Measurements from ENCODE around the gene FCF1.

FCF1 gene

GRCh38 chr14:74712499-74713394 is at the start of gene FCF1, which contains the start of gene AREL1:
FCF1 (plus strand) TSS chr14:74713144; CDS start chr14:74713198, 54 bp downstream.
AREL1 (minus strand) TSS chr14:74713080; CDS start chr14:74685615, 27,465 bp downstream.
- peak; percentile 77 for DNase-seq (ENCODE audit: low read depth)

GRCh38 chr14:74663884-74664283 is 49.1 kb upstream of the FCF1 start:
- no peak for DNase-seq (ENCODE audit: low read depth)

- DNase-seq (ENCODE audit: low read depth) = no peak
These were observed 48.2 kb upstream of the FCF1 start for GRCh38 chr14:74664717-74665116.

- no peak for DNase-seq (ENCODE audit: low read depth)
These were observed 45.2 kb upstream of the FCF1 start for GRCh38 chr14:74667758-74668157.

- DNase-seq (ENCODE audit: low read depth) = no peak
These were observed 43.7 kb upstream of the FCF1 start for GRCh38 chr14:74669256-74669655.

GRCh38 chr14:74669846-74670245 is 43.1 kb upstream of the FCF1 start:
- DNase-seq (ENCODE audit: low read depth) = no peak

GRCh38 chr14:74670726-74671411 is 42.1 kb upstream of the FCF1 start:
- DNase-seq (ENCODE audit: low read depth) = no peak

GRCh38 chr14:74671789-74672188 is 41.2 kb upstream of the FCF1 start:
- DNase-seq (ENCODE audit: low read depth) = no peak

GRCh38 chr14:74673768-74674167 is 39.2 kb upstream of the FCF1 start:
- no peak for DNase-seq (ENCODE audit: low read depth)

- DNase-seq (ENCODE audit: low read depth) = no peak
These were observed 37.7 kb upstream of the FCF1 start for GRCh38 chr14:74675219-74675618.

- no peak for DNase-seq (ENCODE audit: low read depth)
These were observed 30.6 kb upstream of the FCF1 start for GRCh38 chr14:74682169-74682952.

GRCh38 chr14:74683406-74683805 is 29.5 kb upstream of the FCF1 start:
- no peak for DNase-seq (ENCODE audit: low read depth)

- DNase-seq (ENCODE audit: low read depth) = no peak
These were observed 28.5 kb upstream of the FCF1 start for GRCh38 chr14:74684434-74684833.

GRCh38 chr14:74685056-74685455 is 27.9 kb upstream of the FCF1 start:
- no peak for DNase-seq (ENCODE audit: low read depth)

- no peak for DNase-seq (ENCODE audit: low read depth)
These were observed 26.8 kb upstream of the FCF1 start for GRCh38 chr14:74685921-74686678.

- no peak for DNase-seq (ENCODE audit: low read depth)
These were observed 21.5 kb upstream of the FCF1 start for GRCh38 chr14:74691456-74691855.

GRCh38 chr14:74693191-74693590 is 19.8 kb upstream of the FCF1 start:
- no peak for DNase-seq (ENCODE audit: low read depth)

- no peak for DNase-seq (ENCODE audit: low read depth)
These were observed 17.5 kb upstream of the FCF1 start for GRCh38 chr14:74695406-74695805.

- DNase-seq (ENCODE audit: low read depth) = no peak
These were observed 15.9 kb upstream of the FCF1 start for GRCh38 chr14:74697011-74697410.

- DNase-seq (ENCODE audit: low read depth) = no peak
These were observed 15.4 kb upstream of the FCF1 start for GRCh38 chr14:74697543-74697942.

- DNase-seq (ENCODE audit: low read depth) = no peak
These were observed 15.0 kb upstream of the FCF1 start for GRCh38 chr14:74697976-74698375.

- DNase-seq (ENCODE audit: low read depth) = no peak
These were observed 14.5 kb upstream of the FCF1 start for GRCh38 chr14:74698465-74698864.

Measured in HS-27A (cell line).